ENCODE data around the gene NEDD4L.

Gene NEDD4L

GRCh38 chr18:58058720-58059119, 14.7 kb downstream of the NEDD4L start:
- Histone ChIP-seq H3K4me2 (ENCODE audit: low read depth, low read length, poor library complexity, severe bottlenecking) (no peak overlapping the region), H3F3A (ENCODE audit: insufficient read depth) (no peaks in the 10 kb centered on the region), H3K4me3 (ENCODE audit: insufficient read depth, low read length, poor library complexity, severe bottlenecking) (no peak overlapping the region), H4K20me1 (ENCODE audit: low read depth, low read length) (no peaks in the 10 kb centered on the region), H3K9me3 (ENCODE audit: insufficient read depth, low read length) (no peaks in the 10 kb centered on the region), H3K79me2 (ENCODE audit: insufficient read depth, low read length) (no peaks in the 10 kb centered on the region), H2AFZ (ENCODE audit: low read depth, low read length, severe bottlenecking) (no peak overlapping the region), H3K9me2 (replicated peaks; ENCODE audit: insufficient read depth, low read length) (no peaks in the 10 kb centered on the region), H3K9ac (ENCODE audit: low read length) (no peak overlapping the region), H3K27me3 (ENCODE audit: low read length) (no peaks in the 10 kb centered on the region), H3K36me3 (ENCODE audit: low read length) (no peaks in the 10 kb centered on the region), H3K27ac (ENCODE audit: low read depth, low read length) (no peak overlapping the region)
- no peak for TF ChIP-seq EZH2phosphoT487 (conservative IDR thresholded peaks at IDR 0.05; ENCODE audit: low read length)
- TF ChIP-seq CTCF (IDR thresholded peaks at IDR 0.05; ENCODE audit: insufficient read depth, low read length, poor library complexity, severe bottlenecking): no peak

GRCh38 chr18:58060254-58060653, 16.2 kb downstream of the NEDD4L start:
- H4K20me1 ChIP-seq (ENCODE audit: low read depth, low read length): no peaks in the 10 kb centered on the region
- no peak overlapping the region for H3K4me2 ChIP-seq (ENCODE audit: low read depth, low read length, poor library complexity, severe bottlenecking)

GRCh38 chr18:58061349-58061748, 17.3 kb downstream of the NEDD4L start:
- no peak overlapping the region for H3K4me2 ChIP-seq (ENCODE audit: low read depth, low read length, poor library complexity, severe bottlenecking)
- H3K79me2 ChIP-seq (ENCODE audit: insufficient read depth, low read length): no peaks in the 10 kb centered on the region
- H3K9me2 ChIP-seq (replicated peaks; ENCODE audit: insufficient read depth, low read length): no peaks in the 10 kb centered on the region
- H3K4me3 ChIP-seq (ENCODE audit: insufficient read depth, low read length, poor library complexity, severe bottlenecking): no peak overlapping the region
- TF ChIP-seq CTCF (IDR thresholded peaks at IDR 0.05; ENCODE audit: insufficient read depth, low read length, poor library complexity, severe bottlenecking) (no peak), EZH2phosphoT487 (conservative IDR thresholded peaks at IDR 0.05; ENCODE audit: low read length) (no peak)
- no peaks in the 10 kb centered on the region for H3K27me3 ChIP-seq (ENCODE audit: low read length)
- no peaks in the 10 kb centered on the region for H3F3A ChIP-seq (ENCODE audit: insufficient read depth)
- H3K9ac ChIP-seq (ENCODE audit: low read length): no peak overlapping the region
- no peaks in the 10 kb centered on the region for H4K20me1 ChIP-seq (ENCODE audit: low read depth, low read length)
- H3K27ac ChIP-seq (ENCODE audit: low read depth, low read length): no peak overlapping the region
- no peaks in the 10 kb centered on the region for H3K36me3 ChIP-seq (ENCODE audit: low read length)
- no peak overlapping the region for H2AFZ ChIP-seq (ENCODE audit: low read depth, low read length, severe bottlenecking)
- no peaks in the 10 kb centered on the region for H3K9me3 ChIP-seq (ENCODE audit: insufficient read depth, low read length)

More at GRCh38 chr18:58060254-58060653, 16.2 kb downstream of the NEDD4L start:
- Histone ChIP-seq H3K27me3 (ENCODE audit: low read length) (no peaks in the 10 kb centered on the region), H3K27ac (ENCODE audit: low read depth, low read length) (no peak overlapping the region), H3K9me2 (replicated peaks; ENCODE audit: insufficient read depth, low read length) (no peaks in the 10 kb centered on the region), H3K9me3 (ENCODE audit: insufficient read depth, low read length) (no peaks in the 10 kb centered on the region), H3K36me3 (ENCODE audit: low read length) (no peaks in the 10 kb centered on the region), H3F3A (ENCODE audit: insufficient read depth) (no peaks in the 10 kb centered on the region), H2AFZ (ENCODE audit: low read depth, low read length, severe bottlenecking) (no peak overlapping the region), H3K9ac (ENCODE audit: low read length) (no peak overlapping the region), H3K79me2 (ENCODE audit: insufficient read depth, low read length) (no peaks in the 10 kb centered on the region), H3K4me3 (ENCODE audit: insufficient read depth, low read length, poor library complexity, severe bottlenecking) (no peak overlapping the region)
- TF ChIP-seq EZH2phosphoT487 (conservative IDR thresholded peaks at IDR 0.05; ENCODE audit: low read length) (no peak), CTCF (IDR thresholded peaks at IDR 0.05; ENCODE audit: insufficient read depth, low read length, poor library complexity, severe bottlenecking) (no peak)
